Measurements from ENCODE around the gene RASIP1.

The RASIP1 gene

DNA sequence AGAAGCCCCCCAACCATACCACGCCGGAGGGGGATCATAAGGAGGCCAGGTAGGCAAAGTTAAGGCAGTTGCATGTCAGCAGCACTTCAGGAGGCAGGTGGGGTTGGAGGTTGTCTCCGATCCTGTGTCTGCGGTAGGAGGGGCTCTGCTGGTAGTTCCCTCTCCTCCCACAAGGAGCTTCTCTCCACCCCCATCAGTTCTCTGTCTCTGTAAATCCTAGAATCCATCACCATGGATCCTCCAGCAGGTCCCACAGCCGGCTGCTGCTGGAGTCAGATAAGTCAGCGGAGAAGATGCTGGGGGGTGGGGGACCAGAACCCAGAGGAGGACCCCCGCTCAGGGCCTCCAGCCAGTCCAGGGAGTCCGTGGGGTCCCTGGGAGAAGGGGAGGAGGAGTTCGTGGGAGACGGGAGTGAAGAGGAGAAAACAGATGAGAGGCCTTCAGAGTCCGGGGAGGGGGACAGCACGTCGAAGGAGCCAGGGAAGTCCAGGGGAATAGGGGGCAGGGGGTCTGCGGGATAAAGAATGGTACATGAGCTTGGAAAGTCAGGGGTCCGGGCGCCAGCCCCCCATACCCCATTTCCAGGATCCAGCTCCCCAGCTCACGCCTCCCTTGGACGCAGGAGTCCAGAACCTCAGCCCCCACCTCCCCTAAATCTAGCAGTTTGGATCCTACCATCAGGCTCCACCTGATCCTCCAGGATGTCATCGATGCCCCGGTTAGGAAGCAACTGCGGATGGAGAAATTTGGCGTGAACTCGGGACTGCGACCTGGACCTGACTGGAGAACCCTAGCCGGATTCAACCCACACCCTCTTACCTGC, 27.2 kb downstream of the RASIP1 start:
- Histone ChIP-seq H3K9me3 (no peaks in the 10 kb centered on the region), H3K4me3 (peak overlapping the region; percentile 57 to 73), H3K4me1 (peaks cover 4 to 41% (median 37%) of the 10 kb centered on the region in 4 donors), H3K36me3 (no peaks in the 10 kb centered on the region), H3K27me3 (no peaks in the 10 kb centered on the region), H3K27ac (peak overlapping the region; percentile 72 to 74)
- no peak for DNase-seq
- TF ChIP-seq, protein P1, sequence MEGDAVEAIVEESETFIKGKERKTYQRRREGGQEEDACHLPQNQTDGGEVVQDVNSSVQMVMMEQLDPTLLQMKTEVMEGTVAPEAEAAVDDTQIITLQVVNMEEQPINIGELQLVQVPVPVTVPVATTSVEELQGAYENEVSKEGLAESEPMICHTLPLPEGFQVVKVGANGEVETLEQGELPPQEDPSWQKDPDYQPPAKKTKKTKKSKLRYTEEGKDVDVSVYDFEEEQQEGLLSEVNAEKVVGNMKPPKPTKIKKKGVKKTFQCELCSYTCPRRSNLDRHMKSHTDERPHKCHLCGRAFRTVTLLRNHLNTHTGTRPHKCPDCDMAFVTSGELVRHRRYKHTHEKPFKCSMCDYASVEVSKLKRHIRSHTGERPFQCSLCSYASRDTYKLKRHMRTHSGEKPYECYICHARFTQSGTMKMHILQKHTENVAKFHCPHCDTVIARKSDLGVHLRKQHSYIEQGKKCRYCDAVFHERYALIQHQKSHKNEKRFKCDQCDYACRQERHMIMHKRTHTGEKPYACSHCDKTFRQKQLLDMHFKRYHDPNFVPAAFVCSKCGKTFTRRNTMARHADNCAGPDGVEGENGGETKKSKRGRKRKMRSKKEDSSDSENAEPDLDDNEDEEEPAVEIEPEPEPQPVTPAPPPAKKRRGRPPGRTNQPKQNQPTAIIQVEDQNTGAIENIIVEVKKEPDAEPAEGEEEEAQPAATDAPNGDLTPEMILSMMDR (IDR thresholded peaks at IDR 0.05), result no peak
- intact Hi-C loops (cut with DNase I; ENCODE audit: low total_unique reads), result no loop called here

DNA sequence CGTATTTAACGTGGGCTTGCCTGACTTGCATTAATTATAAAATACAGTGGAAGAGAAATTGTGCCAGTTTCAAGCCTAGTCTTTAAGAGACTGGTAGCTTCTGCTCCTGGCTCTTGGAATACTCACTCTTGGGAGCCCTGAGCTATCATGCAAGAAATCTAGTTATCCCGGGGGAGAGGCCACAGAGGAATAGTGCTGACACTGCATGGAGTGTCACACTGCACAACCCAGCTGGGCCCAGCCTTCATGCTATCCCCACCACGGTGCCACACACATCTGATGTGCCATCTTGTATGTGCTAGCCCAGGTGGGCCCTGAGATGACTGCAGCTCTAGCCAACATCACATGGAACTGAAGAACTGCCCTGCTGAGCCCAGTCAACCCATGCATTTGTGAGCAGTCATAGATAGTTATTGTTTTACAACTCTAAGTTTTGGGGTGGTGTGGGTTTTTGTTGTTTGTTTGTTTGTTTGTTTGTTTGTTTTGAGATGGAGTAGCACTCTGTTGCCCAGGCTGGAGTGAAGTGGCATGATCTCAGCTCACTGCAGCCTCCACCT, 29.2 kb downstream of the RASIP1 start:
- Histone ChIP-seq H3K4me1 (peaks cover 4 to 27% (median 26%) of the 10 kb centered on the region in 4 donors), H3K27me3 (no peaks in the 10 kb centered on the region), H3K27ac (no peak overlapping the region), H3K4me3 (no peak overlapping the region), H3K36me3 (no peaks in the 10 kb centered on the region), H3K9me3 (no peaks in the 10 kb centered on the region)
- TF ChIP-seq, protein P1 (IDR thresholded peaks at IDR 0.05), result no peak
- intact Hi-C loops (cut with DNase I; ENCODE audit: low total_unique reads), result no loop called here
- no peak for DNase-seq

- no peaks in the 10 kb centered on the region for H3K9me3 ChIP-seq
These were observed 31.9 kb downstream of the RASIP1 start for GRCh38 chr19:48708471-48708870.

DNA sequence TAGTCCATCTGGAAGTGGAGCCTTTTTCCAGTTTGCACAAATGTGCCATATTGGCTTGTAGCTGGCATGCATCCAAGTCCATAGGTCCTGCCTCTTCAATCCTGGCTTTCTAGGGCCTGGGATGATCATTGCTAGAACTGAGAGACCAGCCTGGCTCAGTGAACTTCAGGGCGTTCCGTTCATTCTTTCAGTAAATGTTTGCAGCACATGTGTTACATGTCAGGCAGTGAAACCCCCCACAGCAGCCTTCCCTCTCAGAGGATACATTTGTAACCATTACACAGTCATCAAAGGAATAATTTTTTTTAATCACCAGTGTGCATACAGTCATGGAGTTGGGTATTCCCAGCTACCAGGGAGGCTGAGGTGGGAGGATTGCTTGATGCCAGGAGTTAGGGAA, 35.0 kb downstream of the RASIP1 start:
- Histone ChIP-seq H3K4me3 (no peak overlapping the region), H3K36me3 (peaks cover 0 to 28% (median 0%) of the 10 kb centered on the region in 3 donors), H3K9me3 (no peaks in the 10 kb centered on the region), H3K27me3 (no peaks in the 10 kb centered on the region), H3K4me1 (no peaks in the 10 kb centered on the region), H3K27ac (no peak overlapping the region)
- DNase-seq, result no peak
- TF ChIP-seq, protein P1 (IDR thresholded peaks at IDR 0.05), result no peak
- intact Hi-C loops (cut with DNase I; ENCODE audit: low total_unique reads), result no loop called here

More at GRCh38 chr19:48708471-48708870, 31.9 kb downstream of the RASIP1 start:
- DNase-seq, result no peak
- intact Hi-C loops (cut with DNase I; ENCODE audit: low total_unique reads), result no loop called here
- no peaks in the 10 kb centered on the region for H3K27me3 ChIP-seq
- TF ChIP-seq, protein P1 (IDR thresholded peaks at IDR 0.05), result no peak
- H3K4me3 ChIP-seq, result no peak overlapping the region
- H3K36me3 ChIP-seq, result peaks cover 0 to 5% (median 0%) of the 10 kb centered on the region in 3 donors
- peaks cover 0 to 8% (median 6%) of the 10 kb centered on the region in 4 donors for H3K4me1 ChIP-seq
- no peak overlapping the region for H3K27ac ChIP-seq

- DNase-seq, result no peak
- no peak overlapping the region for H3K27ac ChIP-seq
- TF ChIP-seq, protein P1 (IDR thresholded peaks at IDR 0.05), result no peak
- H3K9me3 ChIP-seq, result no peaks in the 10 kb centered on the region
- peaks cover 0 to 1% of the 10 kb centered on the region in 2 donors for H3K27me3 ChIP-seq
- no peaks in the 10 kb centered on the region for H3K4me1 ChIP-seq
- intact Hi-C loops (cut with DNase I; ENCODE audit: low total_unique reads), result no loop called here
- H3K4me3 ChIP-seq, result no peak overlapping the region
- peaks cover 0 to 28% (median 0%) of the 10 kb centered on the region in 3 donors for H3K36me3 ChIP-seq
These were observed 37.1 kb downstream of the RASIP1 start for GRCh38 chr19:48703316-48703715.

Measured in tibial artery (tissue), 4 donors.